ENCODE measurements around the gene LDHB. TPM values are rescaled to one million over a fixed set of nuclear protein-coding genes. Genes with fewer than 3 reads are reported as not detected.
A peak's percentile ranks its signal among the peaks of the same experiment; 100 is the strongest.

Gene LDHB
- total and polyA plus RNA-seq, 4 experiments from 2014 or later = 1,100 to 2,555 (median 1,593) TPM

DNA sequence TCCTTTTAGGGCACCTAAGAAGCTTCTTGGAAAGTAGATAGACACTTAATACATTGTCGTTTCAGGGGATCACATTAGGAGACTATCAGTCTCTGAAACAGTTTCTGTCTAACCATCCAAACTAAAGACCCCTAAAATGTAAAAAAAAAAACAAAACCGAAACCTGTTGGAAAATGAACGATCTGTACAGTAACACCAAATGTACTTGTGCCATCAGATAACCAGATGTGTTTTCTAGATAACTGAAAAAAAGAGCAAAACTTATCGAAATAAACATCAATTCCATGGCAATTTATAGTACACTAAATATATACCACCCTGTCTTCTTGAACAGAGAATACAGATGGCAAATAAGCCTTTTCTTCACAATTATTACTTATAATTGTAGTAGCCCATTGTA lies 2.1 kb downstream of the LDHB start:
- H3K27me3 ChIP-seq (ENCODE audit: insufficient read depth, low read length) = no peaks in the 10 kb centered on the region
- peaks cover 47 to 70% of the 10 kb centered on the region in 2 donors for H3K36me3 Mint-ChIP-seq
- intact Hi-C loops (cut with micrococcal nuclease) = loop anchor here (5.0 kb wide), 2 partner anchors 37 to 218 kb away; partner anchors contain the start of gene PYROXD1
- DNase-seq = no peak
- no peaks in the 10 kb centered on the region for H3K9me3 ChIP-seq (ENCODE audit: control insufficient read depth in 1 of 2, low read length in 2 of 2)
- H3K4me3 Mint-ChIP-seq = peak overlapping the region; percentile 93 to 100 (median 100)
- POLR2A ChIA-PET (ENCODE audit: partially characterized antibody) = interaction anchor here (1.0 to 11.5 kb wide), 6 partner anchors 8 to 40 kb away, joined by 3 to 245 read pairs (median 32); no protein-coding TSS in a partner anchor
- H3K36me3 ChIP-seq (ENCODE audit: insufficient read depth, low read length) = peaks cover 36% of the 10 kb centered on the region
- H3K27me3 Mint-ChIP-seq = no peaks in the 10 kb centered on the region
- peak overlapping the region; percentile 71 for H3K27ac ChIP-seq (ENCODE audit: low read depth, low read length)
- H3K27ac Mint-ChIP-seq = peak overlapping the region; percentile 39 to 94 (median 63)
- peaks cover 50 to 99% (median 66%) of the 10 kb centered on the region in 4 donors for H3K4me1 Mint-ChIP-seq
- CTCF ChIA-PET (ENCODE audit: partially characterized antibody) = interaction anchor here (1.1 kb wide), 1 partner anchor 42 kb away, joined by 3 read pairs; no protein-coding TSS in a partner anchor
- peaks cover 78% of the 10 kb centered on the region for H3K4me1 ChIP-seq (ENCODE audit: insufficient read depth, low read length)
- no peaks in the 10 kb centered on the region for H3K9me3 Mint-ChIP-seq
- peak overlapping the region; percentile 85 to 89 for H3K4me3 ChIP-seq (ENCODE audit: low read length in 2 of 2)

- peaks cover 59 to 100% (median 81%) of the 10 kb centered on the region in 4 donors for H3K4me1 Mint-ChIP-seq
- DNase-seq = no peak
- Histone ChIP-seq H3K9me3 (ENCODE audit: control insufficient read depth in 1 of 2, low read length in 2 of 2) (no peaks in the 10 kb centered on the region), H3K4me3 (ENCODE audit: low read length in 2 of 2) (no peak overlapping the region), H3K27me3 (ENCODE audit: insufficient read depth, low read length) (no peaks in the 10 kb centered on the region), H3K36me3 (ENCODE audit: insufficient read depth, low read length) (peaks cover 62% of the 10 kb centered on the region), H3K27ac (ENCODE audit: low read depth, low read length) (no peak overlapping the region), H3K4me1 (ENCODE audit: insufficient read depth, low read length) (peaks cover 90% of the 10 kb centered on the region)
- H3K4me3 Mint-ChIP-seq = peak overlapping the region in 5 of 8 donors; percentile 16 to 72 (median 53)
- ChIA-PET CTCF (ENCODE audit: partially characterized antibody) (interaction anchor here (0.5 to 7.7 kb wide), 5 partner anchors 9 to 760 kb away, joined by 3 to 79 read pairs (median 3); no protein-coding TSS in a partner anchor), POLR2A (ENCODE audit: partially characterized antibody) (interaction anchor here (1.3 to 11.5 kb wide), 4 partner anchors 14 to 41 kb away, joined by 5 to 245 read pairs (median 104); no protein-coding TSS in a partner anchor)
- peak overlapping the region in 2 of 7 donors; percentile 13 to 94 for H3K27ac Mint-ChIP-seq
- intact Hi-C loops (cut with micrococcal nuclease) = no loop called here
- peaks cover 80 to 94% of the 10 kb centered on the region in 2 donors for H3K36me3 Mint-ChIP-seq
- no peaks in the 10 kb centered on the region for H3K9me3 Mint-ChIP-seq
- no peaks in the 10 kb centered on the region for H3K27me3 Mint-ChIP-seq
Observed at GRCh38 chr12:21651821-21652220, 5.8 kb downstream of the LDHB start.

DNA sequence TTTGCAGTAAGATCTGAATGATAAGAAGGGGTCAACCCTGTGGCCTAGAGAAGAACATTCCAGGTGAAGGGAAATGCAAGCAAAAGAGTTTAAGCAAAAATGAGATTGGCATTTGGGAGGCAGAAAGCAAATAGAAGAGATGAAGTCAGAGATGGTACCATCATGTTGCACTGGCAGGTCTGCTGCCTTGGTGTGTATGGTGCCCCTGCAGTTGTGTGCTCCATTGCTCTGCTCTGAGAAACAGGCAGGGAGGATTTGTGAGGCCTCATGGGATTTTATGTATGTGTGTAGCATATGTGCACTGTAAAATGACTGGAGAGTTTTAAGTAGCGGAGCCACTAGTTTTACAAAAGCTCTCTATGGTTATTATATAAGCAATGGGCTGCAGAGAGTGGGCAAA lies 6.6 kb downstream of the LDHB start:
- peak overlapping the region in 4 of 7 donors; percentile 56 to 94 (median 69) for H3K27ac Mint-ChIP-seq
- CTCF ChIA-PET (ENCODE audit: partially characterized antibody) = interaction anchor here (1.2 to 7.7 kb wide), 3 partner anchors 19 to 38 kb away, joined by 3 to 79 read pairs (median 3); no protein-coding TSS in a partner anchor
- Histone ChIP-seq H3K27me3 (ENCODE audit: insufficient read depth, low read length) (no peaks in the 10 kb centered on the region), H3K36me3 (ENCODE audit: insufficient read depth, low read length) (peaks cover 69% of the 10 kb centered on the region), H3K4me3 (ENCODE audit: low read length in 2 of 2) (no peak overlapping the region), H3K4me1 (ENCODE audit: insufficient read depth, low read length) (peaks cover 91% of the 10 kb centered on the region), H3K27ac (ENCODE audit: low read depth, low read length) (no peak overlapping the region), H3K9me3 (ENCODE audit: control insufficient read depth in 1 of 2, low read length in 2 of 2) (no peaks in the 10 kb centered on the region)
- peak overlapping the region; percentile 8 to 72 (median 52) for H3K4me3 Mint-ChIP-seq
- H3K9me3 Mint-ChIP-seq = no peaks in the 10 kb centered on the region
- no peak for DNase-seq
- H3K4me1 Mint-ChIP-seq = peaks cover 59 to 97% (median 83%) of the 10 kb centered on the region in 4 donors
- H3K27me3 Mint-ChIP-seq = no peaks in the 10 kb centered on the region
- H3K36me3 Mint-ChIP-seq = peaks cover 85 to 95% of the 10 kb centered on the region in 2 donors
- intact Hi-C loops (cut with micrococcal nuclease) = no loop called here
- POLR2A ChIA-PET (ENCODE audit: partially characterized antibody) = interaction anchor here (10.8 to 11.5 kb wide), 2 partner anchors 14 to 27 kb away, joined by 200 to 245 read pairs; no protein-coding TSS in a partner anchor

- peaks cover 63 to 96% (median 84%) of the 10 kb centered on the region in 4 donors for H3K4me1 Mint-ChIP-seq
- no peaks in the 10 kb centered on the region for H3K27me3 ChIP-seq (ENCODE audit: insufficient read depth, low read length)
- H3K27ac ChIP-seq (ENCODE audit: low read depth, low read length) = no peak overlapping the region
- ChIA-PET POLR2A (ENCODE audit: partially characterized antibody) (interaction anchor here (4.1 to 11.5 kb wide), 3 partner anchors 8 to 29 kb away, joined by 59 to 245 read pairs (median 200); partner anchors contain the start of gene LDHB), CTCF (ENCODE audit: partially characterized antibody) (interaction anchor here (0.8 to 7.7 kb wide), 2 partner anchors 30 kb away, joined by 3 to 79 read pairs; no protein-coding TSS in a partner anchor)
- H3K27ac Mint-ChIP-seq = peak overlapping the region in 3 of 7 donors; percentile 31 to 79 (median 63)
- H3K9me3 Mint-ChIP-seq = no peaks in the 10 kb centered on the region
- peak overlapping the region in 2 of 8 donors; percentile 1 to 2 for H3K4me3 Mint-ChIP-seq
- intact Hi-C loops (cut with micrococcal nuclease) = no loop called here
- H3K36me3 ChIP-seq (ENCODE audit: insufficient read depth, low read length) = peaks cover 72% of the 10 kb centered on the region
- no peak overlapping the region for H3K4me3 ChIP-seq (ENCODE audit: low read length in 2 of 2)
- peaks cover 89% of the 10 kb centered on the region for H3K4me1 ChIP-seq (ENCODE audit: insufficient read depth, low read length)
- H3K36me3 Mint-ChIP-seq = peaks cover 88 to 96% of the 10 kb centered on the region in 2 donors
- no peaks in the 10 kb centered on the region for H3K9me3 ChIP-seq (ENCODE audit: control insufficient read depth in 1 of 2, low read length in 2 of 2)
- no peak for DNase-seq
- no peaks in the 10 kb centered on the region for H3K27me3 Mint-ChIP-seq
Observed at GRCh38 chr12:21649034-21649433, 8.6 kb downstream of the LDHB start.

- Histone ChIP-seq H3K4me1 (ENCODE audit: insufficient read depth, low read length) (peaks cover 89% of the 10 kb centered on the region), H3K9me3 (ENCODE audit: control insufficient read depth in 1 of 2, low read length in 2 of 2) (no peaks in the 10 kb centered on the region), H3K4me3 (ENCODE audit: low read length in 2 of 2) (no peak overlapping the region), H3K36me3 (ENCODE audit: insufficient read depth, low read length) (peaks cover 74% of the 10 kb centered on the region), H3K27ac (ENCODE audit: low read depth, low read length) (no peak overlapping the region), H3K27me3 (ENCODE audit: insufficient read depth, low read length) (no peaks in the 10 kb centered on the region)
- intact Hi-C loops (cut with micrococcal nuclease) = no loop called here
- ChIA-PET POLR2A (ENCODE audit: partially characterized antibody) (interaction anchor here (4.1 to 11.5 kb wide), 3 partner anchors 9 to 30 kb away, joined by 59 to 245 read pairs (median 200); partner anchors contain the start of gene LDHB), CTCF (ENCODE audit: partially characterized antibody) (interaction anchor here (0.8 to 7.7 kb wide), 2 partner anchors 30 to 31 kb away, joined by 3 to 79 read pairs; no protein-coding TSS in a partner anchor)
- Mint-ChIP-seq H3K27me3 (no peaks in the 10 kb centered on the region), H3K4me3 (peak overlapping the region in 2 of 8 donors; percentile 5 to 20), H3K4me1 (peaks cover 62 to 96% (median 85%) of the 10 kb centered on the region in 4 donors), H3K9me3 (no peaks in the 10 kb centered on the region), H3K27ac (peak overlapping the region in 6 of 7 donors; percentile 19 to 82 (median 33)), H3K36me3 (peaks cover 87 to 96% of the 10 kb centered on the region in 2 donors)
- no peak for DNase-seq
Observed at GRCh38 chr12:21648378-21648777, 9.3 kb downstream of the LDHB start.

GRCh38 chr12:21647179-21647578 lies 10.5 kb downstream of the LDHB start:
- no peak overlapping the region for H3K27ac ChIP-seq (ENCODE audit: low read depth, low read length)
- Mint-ChIP-seq H3K4me1 (peaks cover 58 to 96% (median 85%) of the 10 kb centered on the region in 4 donors), H3K27ac (peak overlapping the region in 5 of 7 donors; percentile 10 to 75 (median 58)), H3K27me3 (no peaks in the 10 kb centered on the region), H3K4me3 (peak overlapping the region in 4 of 8 donors; percentile 26 to 62 (median 38)), H3K36me3 (peaks cover 87 to 96% of the 10 kb centered on the region in 2 donors), H3K9me3 (no peaks in the 10 kb centered on the region)
- H3K9me3 ChIP-seq (ENCODE audit: control insufficient read depth in 1 of 2, low read length in 2 of 2) = no peaks in the 10 kb centered on the region
- peaks cover 89% of the 10 kb centered on the region for H3K4me1 ChIP-seq (ENCODE audit: insufficient read depth, low read length)
- H3K36me3 ChIP-seq (ENCODE audit: insufficient read depth, low read length) = peaks cover 71% of the 10 kb centered on the region
- no peaks in the 10 kb centered on the region for H3K27me3 ChIP-seq (ENCODE audit: insufficient read depth, low read length)
- no peak for DNase-seq
- no peak overlapping the region for H3K4me3 ChIP-seq (ENCODE audit: low read length in 2 of 2)
- intact Hi-C loops (cut with micrococcal nuclease) = loop anchor here (2.0 kb wide), 1 partner anchor 14 kb away; no protein-coding TSS in a partner anchor
- ChIA-PET POLR2A (ENCODE audit: partially characterized antibody) (interaction anchor here (1.0 to 4.1 kb wide), 3 partner anchors 10 to 33 kb away, joined by 3 to 59 read pairs (median 3); partner anchors contain the start of gene LDHB), CTCF (ENCODE audit: partially characterized antibody) (interaction anchor here (1.4 to 7.7 kb wide), 2 partner anchors 13 to 32 kb away, joined by 5 to 79 read pairs; no protein-coding TSS in a partner anchor)

All from CD4-positive, alpha-beta memory T cell (primary cell).